EH (cell line): ENCODE results near the gene DCC.
A peak's percentile ranks its signal among the peaks of the same experiment; 100 is the strongest.

ENCODE experiments used
- DNase-seq: peaks from one replicate; pipeline ENCODE4 v3.0.0-alpha.2; 2015; ENCODE audit warnings: low read depth

The DCC gene

DNA sequence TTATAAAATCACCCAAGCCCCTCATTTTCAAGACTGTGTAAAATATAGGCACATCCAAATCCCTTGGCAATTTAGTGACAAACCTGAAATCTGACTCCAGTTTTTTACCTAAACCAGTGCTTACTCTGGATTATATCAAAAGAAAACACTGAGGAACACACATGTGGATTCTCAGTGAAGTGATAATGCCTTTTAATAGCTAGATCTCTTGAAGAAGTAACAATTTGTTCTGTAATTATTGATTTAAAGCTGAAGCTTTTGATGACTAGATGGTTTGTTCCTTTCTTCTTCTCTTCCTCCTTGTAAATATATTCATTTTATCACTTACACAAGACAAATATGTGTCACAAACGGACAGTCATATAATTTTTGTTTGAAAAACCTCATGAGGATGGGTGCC, 894.6 kb downstream of the DCC start:
- DNase-seq = no peak

DNA sequence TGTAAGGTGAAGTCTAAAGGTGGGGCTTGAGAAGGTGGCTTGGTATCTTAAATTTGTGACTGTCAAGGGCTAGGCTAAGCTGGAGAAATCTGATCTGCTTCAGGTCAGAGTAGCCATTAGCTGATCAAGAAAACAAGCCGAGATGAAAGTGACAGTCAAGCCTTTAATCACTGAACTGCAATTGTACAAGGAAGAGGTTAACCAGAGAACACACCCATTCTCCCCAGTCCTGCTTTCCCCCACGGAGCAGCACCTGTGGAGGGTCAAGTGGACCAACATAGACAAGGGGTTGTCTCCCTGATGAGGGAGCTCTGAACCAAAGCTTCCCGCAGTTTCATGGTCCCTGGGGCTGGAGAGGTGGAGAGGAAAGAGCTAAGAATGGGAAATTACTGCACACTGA, 901.2 kb downstream of the DCC start:
- DNase-seq = no peak

DNA sequence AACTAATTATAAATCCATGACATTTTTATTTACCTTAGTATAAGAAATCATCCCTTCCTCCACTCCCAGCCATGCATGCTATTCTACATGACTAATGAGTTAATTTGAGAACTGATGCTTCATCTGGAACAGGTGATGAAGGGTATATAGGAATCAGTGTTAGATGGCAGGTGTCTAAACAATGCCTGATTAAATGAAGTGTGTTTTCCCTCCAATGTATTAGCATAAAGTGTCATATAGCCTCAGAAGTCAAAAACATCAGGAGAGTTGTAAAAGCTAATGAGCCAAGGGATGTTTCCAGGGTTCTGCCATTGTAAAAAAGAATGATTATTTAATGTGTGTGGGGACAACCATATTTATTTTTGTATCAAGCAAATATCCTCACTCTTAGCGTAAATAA, 913.8 kb downstream of the DCC start:
- no peak for DNase-seq

DNA sequence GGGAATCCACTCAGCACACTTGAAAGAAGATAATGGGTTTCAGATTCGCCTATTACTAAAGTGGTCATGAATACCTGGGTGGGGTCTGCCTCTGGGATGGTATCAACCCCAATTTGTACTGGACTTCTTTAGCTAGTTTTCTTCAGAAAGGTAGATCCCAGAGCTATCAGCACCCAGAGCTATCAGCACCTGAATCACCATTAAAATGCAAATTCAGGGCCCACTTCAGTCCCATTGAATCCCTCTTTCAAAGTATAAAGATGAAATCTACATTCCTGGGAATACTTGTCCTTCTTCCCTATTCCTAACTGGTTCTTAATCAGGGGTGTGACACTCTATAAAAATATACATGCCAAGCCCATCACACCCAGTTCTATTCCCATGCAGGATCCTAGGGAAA, 914.3 kb downstream of the DCC start:
- no peak for DNase-seq

DNA sequence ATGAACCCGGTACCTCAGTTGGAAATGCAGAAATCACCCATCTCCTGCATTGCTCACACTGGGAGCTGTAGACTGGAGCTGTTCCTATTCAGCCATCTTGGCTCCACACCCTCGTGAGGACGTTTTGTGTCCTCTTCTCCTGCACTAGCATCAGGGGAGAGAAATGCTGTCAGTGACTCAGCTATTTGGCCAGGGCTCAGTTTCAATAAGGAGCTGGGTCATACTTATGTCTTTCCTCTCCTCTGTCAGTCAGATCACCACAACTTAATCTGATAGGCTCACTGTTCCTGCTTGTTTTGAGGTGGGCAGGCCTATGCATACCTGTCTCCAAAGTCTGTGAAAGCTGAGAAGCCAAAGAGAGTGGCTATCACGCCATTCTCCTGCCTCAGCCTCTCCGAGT, 921.2 kb downstream of the DCC start:
- DNase-seq = no peak

DNA sequence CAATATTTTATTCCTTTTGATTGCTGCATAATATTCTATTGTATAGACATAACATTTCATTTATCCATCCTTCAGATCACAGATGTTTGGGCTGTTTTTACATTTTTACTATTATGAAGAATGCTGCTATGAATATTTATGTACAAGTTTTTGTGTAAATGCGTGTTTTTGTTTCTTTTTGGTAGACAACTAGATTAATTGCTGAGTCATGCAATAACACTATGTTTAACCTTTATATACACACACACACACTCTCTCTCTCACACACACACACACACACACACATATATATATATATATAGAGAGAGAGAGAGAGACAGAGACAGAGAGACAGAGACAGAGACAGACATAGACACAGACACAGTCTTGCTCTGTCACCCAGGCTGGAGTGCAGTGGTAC, 926.9 kb downstream of the DCC start:
- no peak for DNase-seq

DNA sequence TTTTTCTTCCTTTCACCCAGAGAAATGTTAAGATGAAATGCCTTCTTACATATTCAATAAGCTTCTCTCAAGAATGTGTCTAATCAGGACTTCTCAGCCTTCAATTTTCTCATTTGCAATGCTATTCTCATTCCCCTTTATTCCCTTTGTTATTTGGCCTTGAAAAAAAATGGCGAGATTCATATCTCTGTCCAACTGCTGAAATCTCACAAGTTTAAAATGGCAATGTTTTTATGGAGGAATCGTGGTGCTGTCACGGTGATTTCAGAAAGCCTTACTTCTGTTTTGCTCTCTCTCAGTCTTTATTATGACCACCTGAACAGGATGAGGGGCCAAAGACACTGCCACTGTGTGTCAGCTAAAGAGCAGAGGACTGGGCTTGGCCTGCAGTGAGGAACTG, 928.5 kb downstream of the DCC start:
- no peak for DNase-seq

DNA sequence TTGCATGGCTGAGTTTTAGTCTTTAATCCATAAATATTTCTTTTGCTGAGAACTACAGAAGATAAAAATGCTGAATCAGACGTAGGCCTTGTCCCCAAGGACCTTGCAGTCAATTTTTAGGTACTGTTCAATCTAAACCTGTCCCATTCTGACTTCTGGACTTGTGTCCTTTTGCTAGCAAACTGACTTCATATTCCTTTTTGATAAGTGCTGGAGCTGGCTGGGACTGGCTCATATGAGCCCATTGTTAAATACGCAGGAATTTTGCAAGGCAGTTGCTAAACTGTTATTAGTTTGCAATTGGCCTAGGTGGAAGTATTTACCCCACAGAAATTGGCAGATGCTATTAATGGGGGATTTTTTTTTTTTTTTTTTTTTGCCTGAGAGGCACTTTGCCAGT, 941.4 kb downstream of the DCC start:
- no peak for DNase-seq

DNA sequence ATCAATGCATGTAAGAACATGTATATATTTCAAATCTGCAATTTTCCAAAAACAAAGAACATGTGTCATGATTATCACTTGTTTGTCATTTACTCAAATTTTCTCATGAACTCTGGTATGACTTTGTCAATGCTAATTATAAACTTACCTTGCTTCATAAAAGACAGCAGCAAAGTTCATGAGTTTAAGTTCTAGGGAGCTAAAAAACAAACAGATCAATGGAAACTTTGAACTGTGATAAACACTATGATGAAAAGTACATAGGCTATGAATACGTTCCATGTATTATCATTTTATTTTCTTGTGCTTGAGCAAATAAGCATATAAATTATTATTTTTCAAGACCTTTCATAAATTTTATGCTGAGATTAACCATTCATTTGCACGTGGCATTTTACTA, 943.7 kb downstream of the DCC start:
- DNase-seq = no peak

DNA sequence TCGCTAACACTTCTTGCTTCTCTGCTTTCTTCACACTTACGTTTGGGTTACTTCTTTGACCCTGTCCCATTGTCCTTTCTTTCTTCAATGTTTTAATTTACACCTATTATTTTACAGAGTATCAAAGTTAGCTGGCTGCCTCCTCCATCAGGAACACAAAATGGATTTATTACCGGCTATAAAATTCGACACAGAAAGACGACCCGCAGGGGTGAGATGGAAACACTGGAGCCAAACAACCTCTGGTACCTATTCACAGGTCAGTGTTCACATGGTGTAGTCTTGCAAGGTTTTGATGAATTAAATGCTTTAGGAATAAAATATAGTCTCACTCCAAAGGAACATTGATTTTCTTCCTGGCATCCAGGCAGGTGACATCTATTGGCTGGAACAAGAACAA, 965.5 kb downstream of the DCC start:
- no peak for DNase-seq

DNA sequence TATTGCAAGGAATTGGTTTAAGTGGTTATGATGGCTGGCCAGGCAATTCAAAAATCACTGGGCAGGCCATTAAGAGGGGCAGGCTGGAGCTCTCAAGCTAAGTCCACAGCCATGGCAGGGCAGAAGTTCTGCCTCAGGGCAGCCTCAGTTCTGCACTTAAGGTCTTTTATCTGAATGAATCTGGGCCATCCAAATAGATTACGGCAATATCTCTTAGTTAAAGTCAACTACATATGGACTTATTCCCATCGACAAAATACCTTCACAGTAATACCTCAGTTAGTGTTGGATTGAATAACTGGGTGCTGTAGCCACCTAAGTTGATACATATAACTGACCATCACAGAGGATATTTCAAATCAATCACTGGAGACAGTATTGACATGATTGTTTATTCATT, 979.6 kb downstream of the DCC start:
- no peak for DNase-seq

DNA sequence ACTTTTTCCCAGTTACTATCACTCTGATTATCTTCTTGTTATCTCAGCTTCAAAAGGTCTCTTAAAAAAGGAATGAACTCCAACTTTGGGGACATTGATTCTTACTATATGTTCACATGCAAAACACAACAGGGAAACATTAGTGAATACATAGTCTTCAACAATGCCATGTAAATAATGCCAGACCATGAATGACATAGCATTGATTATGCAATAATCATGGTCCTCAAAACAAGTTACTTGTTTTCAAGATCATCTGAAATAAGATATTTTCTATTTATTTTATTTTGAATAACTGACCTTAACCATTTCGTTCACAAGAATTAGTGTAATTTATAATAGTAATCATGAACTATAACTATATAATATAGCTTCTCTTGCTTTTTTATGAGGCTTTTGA, 982.2 kb downstream of the DCC start:
- DNase-seq = no peak

DNA sequence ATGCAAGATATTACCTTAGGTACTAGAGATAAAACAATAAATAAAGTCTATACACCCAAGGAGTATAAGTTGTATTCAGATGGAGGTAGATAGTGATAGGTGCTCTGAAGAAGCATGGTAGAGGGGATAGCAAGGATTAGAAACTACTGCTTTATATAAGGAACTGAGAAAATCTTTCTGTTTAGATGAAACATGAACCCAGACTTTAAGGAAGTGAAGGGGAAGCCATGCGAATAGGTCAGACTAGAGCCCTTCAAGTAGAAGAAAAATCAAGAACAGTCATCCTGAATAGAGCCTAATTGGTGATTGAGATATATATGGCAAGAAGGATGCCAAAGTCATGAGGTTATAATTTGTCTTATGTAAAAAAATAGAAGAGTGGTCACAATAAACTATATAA, 984.4 kb downstream of the DCC start:
- DNase-seq = no peak

DNA sequence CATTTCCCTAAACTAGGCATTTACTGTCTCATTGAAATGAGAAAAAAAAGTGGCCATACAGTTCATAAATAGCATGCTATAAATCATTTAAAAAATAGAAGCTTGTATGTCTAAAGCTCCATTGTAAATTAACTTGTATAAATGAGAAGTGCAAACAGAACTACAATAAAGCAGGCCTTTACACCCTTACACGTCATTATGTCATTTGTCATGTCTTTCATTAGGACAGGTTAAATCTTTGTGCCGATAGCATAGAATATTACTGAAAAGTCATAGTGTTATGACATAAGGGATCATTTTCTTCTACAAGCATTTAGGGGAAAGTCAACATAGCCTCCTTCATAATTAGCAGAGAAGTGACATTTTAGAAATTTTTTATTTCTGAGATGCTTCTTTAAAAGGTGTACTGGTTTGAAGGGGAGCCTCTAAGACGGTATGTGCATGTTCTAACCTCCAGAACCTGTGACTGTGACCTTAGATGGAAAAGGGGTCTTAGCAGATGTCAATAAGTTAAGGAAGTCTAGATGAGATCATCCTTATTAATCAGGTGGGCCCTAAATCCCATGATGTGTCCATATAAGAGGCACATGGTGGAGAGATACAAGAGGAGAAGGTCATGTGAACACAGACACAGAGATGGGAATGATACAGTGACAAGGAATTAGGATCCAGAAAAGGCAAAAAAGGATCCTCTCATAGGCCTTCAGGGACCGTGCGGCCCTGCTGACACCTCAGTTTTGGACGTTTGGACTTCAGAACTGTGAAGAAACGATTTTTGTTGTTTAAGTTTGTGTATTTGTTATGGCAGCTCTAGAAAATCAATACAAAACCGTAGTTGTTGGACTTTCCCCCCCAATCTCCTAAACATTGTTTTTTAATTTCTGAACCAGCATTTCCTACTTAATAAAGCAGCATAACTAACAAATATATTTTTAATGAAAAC, 1020.8 kb downstream of the DCC start:
- no peak for DNase-seq

DNA sequence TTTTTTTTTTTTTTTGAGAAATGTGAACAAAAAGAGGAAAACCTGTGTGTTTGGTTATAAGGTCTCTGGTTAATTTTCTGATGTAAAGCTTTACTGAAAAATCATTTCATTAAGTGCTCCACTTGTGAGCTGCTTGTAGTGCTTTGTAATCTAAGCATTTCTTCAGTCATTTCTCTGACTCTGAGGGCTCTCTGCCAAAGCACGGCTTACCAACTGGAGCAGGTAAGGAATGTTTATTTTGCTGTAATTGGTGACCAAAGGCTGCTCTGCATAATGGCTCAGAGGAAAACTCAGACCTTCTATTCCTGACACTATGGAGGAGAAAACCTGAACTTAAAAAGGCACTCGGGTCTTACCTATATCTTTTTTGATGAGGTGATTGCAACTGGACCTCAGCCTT, 1035.6 kb downstream of the DCC start:
- DNase-seq = no peak

DNA sequence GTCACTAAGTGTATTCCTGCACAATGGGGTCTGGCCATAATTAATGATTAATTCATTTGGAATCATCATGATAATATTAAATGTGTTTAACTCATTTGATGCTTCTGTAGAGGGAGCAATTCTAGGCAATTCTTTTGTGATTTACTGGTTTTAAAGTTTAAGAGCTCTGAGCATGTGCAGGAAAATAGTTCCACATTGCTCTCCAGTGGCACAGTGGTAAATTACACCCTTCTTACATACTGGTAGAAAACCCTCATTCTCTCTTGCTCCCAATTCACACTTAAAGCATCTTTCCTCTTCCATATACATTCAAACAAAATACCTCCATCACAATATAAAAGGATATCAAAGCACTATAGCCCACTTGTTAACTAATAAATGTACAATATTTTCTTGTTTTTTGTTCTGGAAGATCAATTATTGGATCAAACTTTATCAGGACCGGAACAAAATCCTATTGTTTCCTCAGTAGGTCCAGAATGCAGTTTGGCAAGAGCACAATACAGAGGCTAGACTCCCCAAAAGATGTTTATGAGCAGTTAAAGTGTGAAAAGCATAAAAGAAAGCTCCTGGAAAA, 1040.2 kb downstream of the DCC start:
- peak; percentile 21 for DNase-seq

DNA sequence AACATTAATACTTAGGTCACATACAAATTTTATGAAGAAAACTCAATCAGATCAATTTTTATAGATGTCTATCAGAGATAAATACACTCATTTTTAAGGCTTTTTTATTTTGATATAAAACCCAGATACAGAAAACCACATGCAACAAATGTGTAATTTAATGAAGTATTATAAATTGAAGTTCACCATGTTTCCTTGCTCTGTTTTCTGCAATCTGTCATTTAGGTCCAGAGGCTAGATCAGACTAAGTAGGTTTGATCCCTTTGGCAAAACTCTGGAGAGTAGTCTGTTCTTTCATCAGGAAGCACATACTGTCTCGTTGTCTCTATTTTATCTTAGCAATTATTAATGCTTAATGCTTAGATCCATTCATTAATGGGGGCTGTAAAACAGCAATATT, 1042.9 kb downstream of the DCC start:
- no peak for DNase-seq

DNA sequence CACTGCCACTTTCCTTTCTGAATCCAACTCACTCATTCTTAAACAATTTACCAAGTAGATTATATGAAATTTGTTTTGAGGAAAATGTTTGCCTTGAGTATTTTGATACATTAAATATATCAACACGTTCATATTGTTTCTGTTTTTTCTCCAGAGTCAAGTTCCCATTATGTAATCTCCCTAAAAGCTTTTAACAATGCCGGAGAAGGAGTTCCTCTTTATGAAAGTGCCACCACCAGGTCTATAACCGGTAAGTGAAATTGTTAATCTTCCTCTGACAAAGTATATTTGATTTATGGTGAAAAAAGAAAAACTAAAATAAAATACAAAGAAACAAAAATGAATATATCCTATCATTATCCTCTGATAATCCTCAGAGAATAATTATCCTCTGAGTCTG, 1045.9 kb downstream of the DCC start:
- DNase-seq = no peak

DNA sequence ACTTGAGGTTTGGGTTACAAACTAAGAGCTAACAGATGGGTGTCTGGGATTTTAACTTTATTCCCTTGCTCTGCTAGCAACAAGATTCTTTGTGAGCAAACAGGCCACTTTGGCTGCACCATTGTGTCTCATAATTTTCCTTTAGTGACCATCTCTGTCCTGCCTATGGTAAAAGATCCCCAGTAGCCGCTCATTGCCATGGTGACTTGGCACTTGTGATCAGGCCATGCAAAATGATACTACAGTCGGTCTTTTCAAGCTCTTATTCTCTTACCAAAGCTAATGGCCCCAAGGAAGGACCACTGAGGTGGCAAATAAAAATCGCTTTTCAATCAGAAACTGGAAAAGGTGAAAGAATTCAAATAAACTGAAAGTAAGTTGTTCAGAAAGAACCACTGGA, 1047.6 kb downstream of the DCC start:
- DNase-seq = no peak

DNA sequence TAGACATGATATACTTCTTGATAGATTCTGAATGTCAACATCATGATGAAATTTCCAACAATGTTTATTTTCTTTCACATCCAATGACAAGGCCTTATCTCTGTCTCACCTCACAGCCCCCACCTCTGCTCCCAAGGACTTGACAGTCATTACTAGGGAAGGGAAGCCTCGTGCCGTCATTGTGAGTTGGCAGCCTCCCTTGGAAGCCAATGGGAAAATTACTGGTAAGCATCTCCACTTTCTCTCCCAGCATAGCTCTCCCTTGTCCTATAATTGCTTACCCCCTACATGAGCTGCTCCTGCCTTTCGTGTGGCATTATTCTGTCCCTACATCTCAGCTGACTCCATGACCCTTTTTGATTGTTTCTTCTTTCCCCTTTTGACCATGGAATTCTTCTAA, 1062.7 kb downstream of the DCC start:
- DNase-seq = no peak

DNA sequence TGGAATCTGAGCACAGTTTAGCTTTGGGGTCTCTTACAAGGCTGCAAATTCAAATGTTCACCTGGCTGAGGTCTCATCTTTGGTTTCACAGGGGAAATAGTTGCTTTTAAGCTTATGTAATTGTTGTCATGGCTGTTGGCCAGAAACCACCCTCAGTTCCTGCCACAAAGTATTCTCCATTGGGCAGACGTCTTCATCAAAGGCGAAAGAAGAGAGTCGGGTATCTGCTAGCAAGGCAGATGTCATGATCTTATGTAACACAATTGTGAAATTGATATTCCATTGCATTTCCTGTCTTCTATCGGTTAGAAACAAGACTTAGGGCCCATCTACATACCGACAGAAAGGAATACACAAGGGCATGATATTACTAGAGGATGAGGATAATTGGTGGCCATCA, 1068.3 kb downstream of the DCC start:
- DNase-seq = no peak

DNA sequence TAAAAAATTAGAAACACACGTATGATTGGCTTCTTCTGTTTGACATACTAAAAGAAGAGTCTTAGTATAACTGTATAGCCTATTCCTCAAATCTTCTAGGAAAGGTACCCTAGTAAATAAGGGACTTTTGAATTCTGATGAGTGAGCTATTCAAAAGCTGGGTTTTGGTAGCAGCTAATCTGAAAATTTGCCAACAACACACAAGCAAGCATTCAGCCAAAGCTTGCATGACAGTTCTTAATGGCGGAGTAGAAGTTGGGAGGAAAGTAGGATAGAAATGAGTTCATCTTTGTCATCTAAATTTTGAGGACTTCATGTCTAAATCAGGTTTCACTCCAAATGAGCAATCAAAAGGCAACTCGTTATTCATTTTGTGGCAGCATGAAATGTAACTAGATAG, 1071.5 kb downstream of the DCC start:
- no peak for DNase-seq

DNA sequence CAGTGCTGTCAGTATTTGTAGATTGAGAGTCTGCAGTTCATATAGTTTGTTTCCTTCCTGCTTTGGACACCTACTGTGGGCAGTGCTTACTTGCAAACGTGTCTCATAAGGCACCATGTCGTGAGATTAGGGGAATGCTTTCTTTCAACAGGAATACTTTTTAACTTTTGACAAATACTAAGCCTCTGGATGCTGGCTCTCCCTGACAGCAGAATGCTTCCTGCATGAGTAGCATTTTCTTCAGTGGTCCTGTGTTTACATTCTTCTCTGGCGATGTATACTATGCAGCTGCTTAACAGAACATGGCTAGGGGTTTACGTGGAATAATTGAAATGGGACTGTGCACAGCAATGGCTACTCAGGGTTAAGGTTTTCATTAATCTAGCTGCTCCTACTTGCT, 1077.0 kb downstream of the DCC start:
- no peak for DNase-seq

DNA sequence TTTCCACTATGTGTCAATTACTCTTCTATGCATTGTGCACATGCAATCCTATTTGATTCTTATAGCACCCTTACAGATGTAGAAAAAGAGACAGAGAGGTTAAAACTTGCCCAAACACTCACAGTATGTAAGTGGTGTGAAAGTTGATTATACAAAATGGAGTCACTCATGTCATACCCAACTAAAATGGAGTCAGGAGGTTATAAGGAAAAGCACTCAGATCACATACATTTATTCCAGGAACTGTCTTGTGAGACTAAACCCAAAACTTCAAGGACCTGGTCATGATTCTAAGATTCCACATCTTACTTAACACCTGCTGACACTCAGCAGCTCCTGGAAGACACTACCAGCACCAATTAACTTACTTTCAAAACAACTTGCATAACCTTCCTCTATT, 1081.9 kb downstream of the DCC start:
- no peak for DNase-seq
